K562 (cell line): ENCODE data around the gene EPS8. TPM values are rescaled to one million over a fixed set of nuclear protein-coding genes. Genes with fewer than 3 reads are reported as not detected.

Experiments
- ATAC-seq: fragments of 200-7000 bp; cut with Tn5 transposase; 3 replicates; pipeline ENCODE4 v1.9.1; 2020; ENCODE audit warnings: moderate library complexity
- BruUV-seq: library from RNA; stranded (reverse); fragments of 400-500 nt; replicated peaks from 2 replicates; lab custom pipeline; 2021; lab: Mats Ljungman, UMichigan
- CTCF ChIA-PET: fragments of 300-600 bp; formaldehyde crosslinking; extraction: SDS; loops from one replicate; lab custom pipeline; 2021; ENCODE audit warnings: low intra/inter-chr PET ratio; lab: Yijun Ruan, JAX
- POLR2A ChIA-PET: fragments of 300-600, 350-650 bp; sonication (Branson Sonifier 250); formaldehyde crosslinking; extraction: SDS; loops from one replicate; lab custom pipeline; 2021; ENCODE audit warnings: antibody characterized with exemption, inconsistent platforms; lab: Yijun Ruan, JAX
- DNase-seq, 4 experiments: peaks; one replicate each; pipeline versions ENCODE4 v3.0.0 to v3.0.0-alpha.2; 2011 to 2018; ENCODE audit warnings: low spot score in 3 of 4, mixed read lengths in 3 of 4; ENCODE audit errors: extremely low read depth in 1 of 4
- FAIRE-seq: peaks from 2 replicates; lab custom pipeline; 2011; peaks lifted over from hg19 to GRCh38; lab: Jason Lieb, UNC
- H2AFZ ChIP-seq: 2 replicates; pipeline ENCODE4 v1.6.0; 2011; ENCODE audit warnings: low read depth, low read length, control low read depth, inconsistent platforms
- H3K27ac ChIP-seq: fragments of 200-600 bp; 3 replicates; pipeline ENCODE4 v1.8.0; 2011; ENCODE audit warnings: low read depth, mild to moderate bottlenecking, control low read depth, inconsistent platforms, low read length, moderate library complexity, mixed read lengths; ENCODE audit errors: extremely low read depth
- H3K27me3 ChIP-seq, 2 experiments: fragments of 300-600 bp in 1 of 2; 2 replicates in 1 of 2; 3 replicates in 1 of 2; pipeline versions ENCODE4 v1.6.0 to v1.8.0; 2011; ENCODE audit warnings: inconsistent platforms in 2 of 2, low read length in 2 of 2, mild to moderate bottlenecking in 1 of 2, mixed read lengths in 1 of 2, moderate library complexity in 1 of 2; ENCODE audit not compliant: control insufficient read depth in 2 of 2, insufficient read depth in 2 of 2
- H3K36me3 ChIP-seq: fragments of 300-600 bp; 3 replicates; pipeline ENCODE4 v1.8.0; 2011; ENCODE audit warnings: mild to moderate bottlenecking, low read length, inconsistent platforms; ENCODE audit not compliant: control insufficient read depth, insufficient read depth
- H3K4me1 ChIP-seq, 2 experiments: fragments of 200-600 bp in 1 of 2; replicated peaks in 1 of 2; 2 replicates in 1 of 2; 3 replicates in 1 of 2; pipeline versions ENCODE4 v1.5.1 to v1.8.0; 2011; ENCODE audit warnings: inconsistent platforms in 2 of 2, low read length in 2 of 2, mild to moderate bottlenecking in 1 of 2, mixed read lengths in 1 of 2, moderate library complexity in 1 of 2; ENCODE audit not compliant: control insufficient read depth in 2 of 2, insufficient read depth in 2 of 2
- H3K4me2 ChIP-seq: 2 replicates; pipeline ENCODE4 v1.6.1; 2011; ENCODE audit warnings: low read length, control low read depth, inconsistent platforms, mixed read lengths; ENCODE audit not compliant: insufficient read depth
- H3K4me3 ChIP-seq: fragments of 200-600 bp; sonication (generic), shearing (Covaris generic); 2 replicates; pipeline ENCODE4 v1.5.1; 2016; ENCODE audit warnings: control low read depth, inconsistent platforms
- H3K79me2 ChIP-seq: fragments of 200-600 bp; 3 replicates; pipeline ENCODE4 v1.8.0; 2011; ENCODE audit warnings: low read length, inconsistent platforms; ENCODE audit not compliant: control insufficient read depth, insufficient read depth
- H3K9ac ChIP-seq, 2 experiments: 2 replicates each; pipeline versions ENCODE4 v1.6.0 to v1.6.1; 2011; ENCODE audit warnings: low read depth in 2 of 2, low read length in 2 of 2, control low read depth in 1 of 2, inconsistent platforms in 1 of 2, mild to moderate bottlenecking in 1 of 2, mixed read lengths in 1 of 2; ENCODE audit not compliant: insufficient read depth in 1 of 2
- H3K9me1 ChIP-seq: one replicate; pipeline ENCODE4 v1.6.0; 2011; ENCODE audit warnings: inconsistent platforms, mild to moderate bottlenecking, low read length, moderate library complexity; ENCODE audit not compliant: control insufficient read depth, insufficient read depth
- H3K9me3 ChIP-seq: replicated peaks from 2 replicates; pipeline ENCODE4 v1.5.1; 2011; ENCODE audit warnings: low read depth, low read length, inconsistent platforms; ENCODE audit not compliant: control insufficient read depth, insufficient read depth
- H4K20me1 ChIP-seq: replicated peaks from 2 replicates; pipeline ENCODE4 v1.6.1; 2011; ENCODE audit warnings: low read length, inconsistent platforms, mixed read lengths; ENCODE audit not compliant: control insufficient read depth, insufficient read depth
- ELF1 ChIP-seq: fragments of 200-800 bp; sonication (Bioruptor generic); IDR thresholded peaks from 2 replicates; pipeline ENCODE4 v1.6.1; 2016; ENCODE audit warnings: missing genetic modification characterization, missing compliant biosample characterization
- FOSL1 ChIP-seq: fragments of 200-800 bp; sonication (Bioruptor generic); conservative IDR thresholded peaks from 2 replicates; pipeline ENCODE4 v1.6.1; 2016; ENCODE audit warnings: missing genetic modification characterization, missing compliant biosample characterization
- GTF2A2 ChIP-seq: IDR thresholded peaks from 2 replicates; pipeline ENCODE4 v1.6.1; 2016; ENCODE audit warnings: mild to moderate bottlenecking, missing genetic modification characterization, missing compliant biosample characterization
- HOMEZ ChIP-seq: fragments of 250-450 bp; sonication (Bioruptor Pico); IDR thresholded peaks from 2 replicates; pipeline ENCODE4 v1.4.0; 2020; ENCODE audit warnings: mild to moderate bottlenecking, moderate library complexity
- NBN ChIP-seq: fragments of 450-650 bp; IDR thresholded peaks from 2 replicates; pipeline ENCODE4 v1.6.1; 2016; ENCODE audit warnings: low read depth, mild to moderate bottlenecking
- TRIM28 ChIP-seq: fragments of 450-650 bp; IDR thresholded peaks from 2 replicates; pipeline ENCODE4 v1.6.1; 2017
- WGBS: fragments of 100-300 bp; shearing (Covaris generic); methylation state at CpG from one replicate; pipeline ENCODE4 v1.1.6; 2016; ENCODE audit warnings: low coverage, mixed read lengths; ENCODE audit not compliant: insufficient coverage; ENCODE audit errors: missing lambda C conversion rate; 5-methylcytosine and 5-hydroxymethylcytosine counted together
- in situ Hi-C: fragments of 300-500 bp; cut with MboI; formaldehyde crosslinking; loops from 4 replicates; pipeline ENCODE4 v1.15.0; 2018; ENCODE audit warnings: inconsistent platforms, mixed read lengths
- intact Hi-C: fragments of 100-400 bp; cut with micrococcal nuclease; formaldehyde crosslinking; loops from 2 replicates; pipeline ENCODE4 v1.14.2; 2022
- polyA plus RNA-seq, 8 experiments: library from polyadenylated mRNA; depleted of rRNA in 4 of 8; stranded (reverse) in 5 of 8; unstranded in 3 of 8; fragments of >200 nt; fragmentation: Nextera tagmentation in 2 of 8; fragmentation: Illumina TruSeq in 1 of 8; extraction: Ambion mirVana in 2 of 8; extraction: Trizol in 1 of 8; gene quantifications; 2 replicates each; pipeline versions ENCODE4 v1.2.1 to v1.2.3, GENCODE V29; 2011 to 2014; ENCODE audit warnings: inconsistent platforms in 1 of 8, missing spikeins in 1 of 8
- total RNA-seq, 7 experiments: library from RNA; depleted of rRNA in 6 of 7; stranded (reverse); fragments of >200 nt in 6 of 7; fragmentation: Illumina TruSeq in 2 of 7; extraction: Trizol in 2 of 7; gene quantifications; 2 replicates each; pipeline versions ENCODE4 v1.2.1 to v1.2.3, GENCODE V29; 2011 to 2021; ENCODE audit warnings: low replicate concordance in 1 of 7

EPS8 gene
- total and polyA plus RNA-seq, 9 of the 15 experiments (the other 6 are each of a cell fraction or from before 2014, with no cell fraction given): 0.10 to 1.9 (median 0.33) TPM

- no TSS peak for BruUV-seq
- H3K4me3 ChIP-seq: no peak overlapping the region
Measured at GRCh38 chr12:15662303-15662980, 126.7 kb downstream of the EPS8 start.

More at GRCh38 chr12:15662303-15662980, 126.7 kb downstream of the EPS8 start:
- Histone ChIP-seq H3K36me3 (no peaks in the 10 kb centered on the region), H3K4me1 (no peaks in the 10 kb centered on the region), H3K79me2 (no peaks in the 10 kb centered on the region), H3K9me3 (no peaks in the 10 kb centered on the region), H3K9me1 (no peaks in the 10 kb centered on the region), H4K20me1 (no peaks in the 10 kb centered on the region), H3K4me2 (no peak overlapping the region), H3K9ac (no peak overlapping the region), H3K27me3 (no peaks in the 10 kb centered on the region), H2AFZ (no peak overlapping the region), H3K27ac (no peak overlapping the region)
- TF ChIP-seq FOSL1 (tag) (peak; percentile 33; the same call in 1 of the 2 replicates), NBN (no peak), HOMEZ (no peak), TRIM28 (no peak), GTF2A2 (no peak), ELF1 (tag) (no peak)
- WGBS: 0% methylated on average over 3 of the region's 3 CpGs
- FAIRE-seq: no peak
- in situ Hi-C loops (no loop called here), intact Hi-C loops (no loop called here)
- DNase-seq: no peak
- ChIA-PET CTCF (no interaction called here), POLR2A (no interaction called here)
- no peak for ATAC-seq
